Left lung (tissue), 10 donors: Measurements from ENCODE around the gene SV2C. TPM values are rescaled to one million over a fixed set of nuclear protein-coding genes. Genes with fewer than 3 reads are reported as not detected.

Experiments used
- ATAC-seq: fragments of 200-7000 bp; cut with Tn5 transposase; one replicate; pipeline ENCODE4 v1.9.1; 2020; ENCODE audit warnings: moderate library complexity
- DNase-seq, 4 donors: peaks; one replicate each; pipeline ENCODE4 v3.0.0-alpha.2; 2013 to 2020
- H3K27ac ChIP-seq, 2 donors: fragments of 200-600 bp; sonication (generic) in 1 of 2; one replicate each; pipeline versions ENCODE4 v1.5.0 to v1.8.0; 2020 to 2021
- H3K27me3 ChIP-seq, 2 donors: fragments of 200-600 bp; sonication (generic) in 1 of 2; one replicate each; pipeline versions ENCODE4 v1.5.0 to v1.8.0; 2020 to 2021
- H3K36me3 ChIP-seq, 2 donors: fragments of 200-600 bp; sonication (generic) in 1 of 2; one replicate each; pipeline versions ENCODE4 v1.5.0 to v1.8.0; 2020 to 2021
- H3K4me1 ChIP-seq, 2 donors: fragments of 200-600 bp; one replicate each; pipeline ENCODE4 v1.8.0; 2021
- H3K4me3 ChIP-seq, 2 donors: fragments of 200-600 bp; sonication (generic) in 1 of 2; one replicate each; pipeline versions ENCODE4 v1.5.0 to v1.8.0; 2020 to 2021; ENCODE audit warnings: mild to moderate bottlenecking in 1 of 2
- H3K9me3 ChIP-seq, 2 donors: fragments of 200-600 bp; sonication (generic) in 1 of 2; one replicate each; pipeline versions ENCODE4 v1.5.0 to v1.8.0; 2020 to 2021
- intact Hi-C, 2 donors: fragments of 100-400 bp; cut with DNase I; formaldehyde crosslinking; loops; one replicate each; pipeline versions ENCODE4 v1.11.2 to v1.14.2; 2022
- polyA plus RNA-seq, 6 donors: library from polyadenylated mRNA; unstranded; fragments of 120-200 nt; gene quantifications; one replicate each; pipeline ENCODE4 v1.2.1, GENCODE V29; 2013; ENCODE audit not compliant: insufficient read length in 6 of 6
- total RNA-seq, 2 donors: library from RNA; stranded (reverse); fragmentation: NEBNext Ultra II Directional; extraction: Animal tissue kit (Norgen Biotek cat#: 25700); gene quantifications; one replicate each; pipeline ENCODE4 v1.2.1, GENCODE V29; 2021
- TF ChIP-seq, protein P1 (sequence below), 2 donors: fragments of 200-600 bp; sonication (generic) in 1 of 2; IDR thresholded peaks; one replicate each; pipeline versions ENCODE4 v1.5.0 to v1.8.0; 2021; ENCODE audit warnings: antibody characterized with exemption in 2 of 2
- donor health status: DM: no; HTN: yes; CAD: no.
- donor health status: DM: no; HTN: no; CAD: no.

Gene SV2C
- total and polyA plus RNA-seq, 8 donors: 0.26 to 0.52 (median 0.37) TPM

DNA sequence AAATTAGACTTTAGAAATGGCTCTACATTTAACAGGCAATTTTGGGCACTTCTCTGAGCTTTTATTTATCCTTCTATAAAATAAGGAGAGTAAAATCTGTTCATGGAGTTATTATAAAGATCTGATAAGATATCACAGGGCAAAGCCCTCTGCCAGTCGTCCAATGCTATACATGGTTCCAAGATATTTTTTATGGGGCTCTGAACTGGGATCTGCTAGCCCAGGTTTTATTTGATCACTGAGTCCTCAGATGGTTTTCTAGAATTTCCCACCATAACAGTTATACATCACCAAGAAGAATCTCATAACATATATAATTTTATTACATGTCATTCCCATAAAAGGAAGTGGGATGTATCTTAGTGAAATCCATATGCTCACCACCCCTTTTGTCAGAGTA, 296.7 kb downstream of the SV2C start:
- DNase-seq: no peak
- intact Hi-C loops: no loop called here

DNA sequence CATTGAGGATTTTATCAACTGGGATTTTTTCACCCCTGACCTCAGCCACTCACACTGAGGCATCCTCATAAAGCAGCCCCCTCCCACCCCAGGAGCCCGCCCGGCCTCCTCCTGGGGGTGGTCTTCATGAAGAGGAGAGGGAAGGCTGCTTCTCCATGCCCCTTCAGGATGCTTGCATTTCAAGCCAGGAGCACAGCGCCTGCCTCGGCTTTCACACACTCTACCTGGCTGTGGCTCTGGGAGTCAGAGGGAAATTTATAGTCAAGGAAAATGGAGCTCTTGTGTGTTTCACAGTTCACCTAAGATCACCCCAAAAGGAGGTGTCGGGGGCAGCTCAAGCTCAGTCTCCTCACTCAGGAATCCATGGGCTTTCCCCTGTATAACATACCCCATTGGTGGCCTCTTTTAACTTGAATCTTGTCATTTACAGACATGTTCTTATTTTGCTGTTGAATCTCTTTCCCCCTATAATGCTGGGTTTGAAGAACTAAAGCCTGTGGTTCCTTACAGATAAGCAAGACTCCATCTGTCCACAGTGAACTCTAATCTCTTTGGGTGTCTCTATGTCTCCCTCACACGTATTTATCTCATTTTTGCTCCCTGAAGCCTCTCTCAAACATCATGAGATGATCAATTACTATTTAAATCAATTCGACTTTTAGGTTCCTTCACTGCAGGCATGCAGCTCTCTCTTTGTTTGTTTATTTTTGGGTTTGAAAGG, 297.3 kb downstream of the SV2C start:
- ATAC-seq: no peak
- H3K4me1 ChIP-seq: peaks cover 0 to 5% of the 10 kb centered on the region in 2 donors
- no peaks in the 10 kb centered on the region for H3K36me3 ChIP-seq
- H3K27me3 ChIP-seq: no peaks in the 10 kb centered on the region
- intact Hi-C loops: no loop called here
- TF ChIP-seq, protein P1, sequence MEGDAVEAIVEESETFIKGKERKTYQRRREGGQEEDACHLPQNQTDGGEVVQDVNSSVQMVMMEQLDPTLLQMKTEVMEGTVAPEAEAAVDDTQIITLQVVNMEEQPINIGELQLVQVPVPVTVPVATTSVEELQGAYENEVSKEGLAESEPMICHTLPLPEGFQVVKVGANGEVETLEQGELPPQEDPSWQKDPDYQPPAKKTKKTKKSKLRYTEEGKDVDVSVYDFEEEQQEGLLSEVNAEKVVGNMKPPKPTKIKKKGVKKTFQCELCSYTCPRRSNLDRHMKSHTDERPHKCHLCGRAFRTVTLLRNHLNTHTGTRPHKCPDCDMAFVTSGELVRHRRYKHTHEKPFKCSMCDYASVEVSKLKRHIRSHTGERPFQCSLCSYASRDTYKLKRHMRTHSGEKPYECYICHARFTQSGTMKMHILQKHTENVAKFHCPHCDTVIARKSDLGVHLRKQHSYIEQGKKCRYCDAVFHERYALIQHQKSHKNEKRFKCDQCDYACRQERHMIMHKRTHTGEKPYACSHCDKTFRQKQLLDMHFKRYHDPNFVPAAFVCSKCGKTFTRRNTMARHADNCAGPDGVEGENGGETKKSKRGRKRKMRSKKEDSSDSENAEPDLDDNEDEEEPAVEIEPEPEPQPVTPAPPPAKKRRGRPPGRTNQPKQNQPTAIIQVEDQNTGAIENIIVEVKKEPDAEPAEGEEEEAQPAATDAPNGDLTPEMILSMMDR (IDR thresholded peaks at IDR 0.05): no peak
- DNase-seq: no peak
- no peak overlapping the region for H3K4me3 ChIP-seq
- H3K9me3 ChIP-seq: no peaks in the 10 kb centered on the region
- H3K27ac ChIP-seq: no peak overlapping the region

More for the DNA sequence above, 296.7 kb downstream of the SV2C start:
- Histone ChIP-seq H3K9me3 (no peaks in the 10 kb centered on the region), H3K36me3 (no peaks in the 10 kb centered on the region), H3K27me3 (no peaks in the 10 kb centered on the region), H3K4me1 (peaks cover 0 to 5% of the 10 kb centered on the region in 2 donors), H3K27ac (no peak overlapping the region), H3K4me3 (no peak overlapping the region)
- TF ChIP-seq, protein P1 (IDR thresholded peaks at IDR 0.05): no peak
- ATAC-seq: no peak

GRCh38 chr5:76383126-76383832, 300.1 kb downstream of the SV2C start:
- no peak for ATAC-seq
- no peaks in the 10 kb centered on the region for H3K27me3 ChIP-seq
- intact Hi-C loops: no loop called here
- TF ChIP-seq, protein P1 (IDR thresholded peaks at IDR 0.05): no peak
- no peak overlapping the region for H3K4me3 ChIP-seq
- peaks cover 0 to 5% of the 10 kb centered on the region in 2 donors for H3K4me1 ChIP-seq
- no peak for DNase-seq
- H3K27ac ChIP-seq: no peak overlapping the region
- H3K9me3 ChIP-seq: no peaks in the 10 kb centered on the region
- H3K36me3 ChIP-seq: no peaks in the 10 kb centered on the region

GRCh38 chr5:76384189-76384588, 301.0 kb downstream of the SV2C start:
- intact Hi-C loops: no loop called here
- Histone ChIP-seq H3K27me3 (no peaks in the 10 kb centered on the region), H3K9me3 (no peaks in the 10 kb centered on the region), H3K4me1 (peaks cover 0 to 1% of the 10 kb centered on the region in 2 donors), H3K27ac (no peak overlapping the region), H3K36me3 (no peaks in the 10 kb centered on the region), H3K4me3 (no peak overlapping the region)
- TF ChIP-seq, protein P1 (IDR thresholded peaks at IDR 0.05): no peak
- DNase-seq (no peak), ATAC-seq (peak; percentile 11)

- TF ChIP-seq, protein P1 (IDR thresholded peaks at IDR 0.05): no peak
- no peaks in the 10 kb centered on the region for H3K27me3 ChIP-seq
Measured at GRCh38 chr5:76384705-76385104, 301.5 kb downstream of the SV2C start.

More at GRCh38 chr5:76384705-76385104, 301.5 kb downstream of the SV2C start:
- H3K4me3 ChIP-seq: no peak overlapping the region
- H3K4me1 ChIP-seq: no peaks in the 10 kb centered on the region
- H3K9me3 ChIP-seq: no peaks in the 10 kb centered on the region
- no peaks in the 10 kb centered on the region for H3K36me3 ChIP-seq
- H3K27ac ChIP-seq: no peak overlapping the region
- intact Hi-C loops: no loop called here
- ATAC-seq: no peak
- DNase-seq: no peak
